ENCODE results near the gene DYRK1B. TPM values are rescaled to one million over a fixed set of nuclear protein-coding genes. Genes with fewer than 3 reads are reported as not detected.

Gene DYRK1B
- total RNA-seq, 1 donor from 2014 or later, result 34.7 TPM

DNA sequence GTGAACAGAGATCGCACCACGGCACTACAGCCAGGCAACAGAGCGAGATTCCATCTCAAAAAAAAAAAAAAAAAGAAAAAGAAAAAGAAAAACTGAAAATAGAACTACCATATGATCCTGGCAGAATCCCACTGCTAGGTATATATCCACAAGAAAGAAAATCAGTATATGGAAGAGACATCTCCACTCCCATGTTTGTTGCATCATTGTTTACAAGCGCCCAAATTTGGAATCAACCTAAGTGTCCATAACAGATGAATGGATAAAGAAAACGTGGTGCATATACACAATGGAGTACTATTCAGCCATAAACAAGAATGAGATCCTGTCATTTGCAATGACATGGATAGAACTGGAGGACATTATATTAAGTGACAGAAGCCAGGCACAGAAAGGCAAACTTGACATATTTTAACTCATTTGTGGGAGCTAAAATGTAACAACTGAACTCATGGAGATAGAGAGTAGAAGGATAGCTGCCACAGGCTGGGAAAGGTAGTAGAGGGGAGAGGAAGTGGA, 26.1 kb downstream of the DYRK1B start:
- TF ChIP-seq, protein P1, sequence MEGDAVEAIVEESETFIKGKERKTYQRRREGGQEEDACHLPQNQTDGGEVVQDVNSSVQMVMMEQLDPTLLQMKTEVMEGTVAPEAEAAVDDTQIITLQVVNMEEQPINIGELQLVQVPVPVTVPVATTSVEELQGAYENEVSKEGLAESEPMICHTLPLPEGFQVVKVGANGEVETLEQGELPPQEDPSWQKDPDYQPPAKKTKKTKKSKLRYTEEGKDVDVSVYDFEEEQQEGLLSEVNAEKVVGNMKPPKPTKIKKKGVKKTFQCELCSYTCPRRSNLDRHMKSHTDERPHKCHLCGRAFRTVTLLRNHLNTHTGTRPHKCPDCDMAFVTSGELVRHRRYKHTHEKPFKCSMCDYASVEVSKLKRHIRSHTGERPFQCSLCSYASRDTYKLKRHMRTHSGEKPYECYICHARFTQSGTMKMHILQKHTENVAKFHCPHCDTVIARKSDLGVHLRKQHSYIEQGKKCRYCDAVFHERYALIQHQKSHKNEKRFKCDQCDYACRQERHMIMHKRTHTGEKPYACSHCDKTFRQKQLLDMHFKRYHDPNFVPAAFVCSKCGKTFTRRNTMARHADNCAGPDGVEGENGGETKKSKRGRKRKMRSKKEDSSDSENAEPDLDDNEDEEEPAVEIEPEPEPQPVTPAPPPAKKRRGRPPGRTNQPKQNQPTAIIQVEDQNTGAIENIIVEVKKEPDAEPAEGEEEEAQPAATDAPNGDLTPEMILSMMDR (IDR thresholded peaks at IDR 0.05), result no peak
- no peaks in the 10 kb centered on the region for H3K36me3 ChIP-seq
- H3K27ac ChIP-seq, result no peak overlapping the region
- H3K4me3 ChIP-seq, result no peak overlapping the region
- H3K9me3 ChIP-seq, result no peaks in the 10 kb centered on the region
- DNase-seq (ENCODE audit: low spot score in 2 of 2), result no peak
- H3K4me1 ChIP-seq, result no peaks in the 10 kb centered on the region
- no peaks in the 10 kb centered on the region for H3K27me3 ChIP-seq
- intact Hi-C loops (cut with DNase I), result no loop called here

DNA sequence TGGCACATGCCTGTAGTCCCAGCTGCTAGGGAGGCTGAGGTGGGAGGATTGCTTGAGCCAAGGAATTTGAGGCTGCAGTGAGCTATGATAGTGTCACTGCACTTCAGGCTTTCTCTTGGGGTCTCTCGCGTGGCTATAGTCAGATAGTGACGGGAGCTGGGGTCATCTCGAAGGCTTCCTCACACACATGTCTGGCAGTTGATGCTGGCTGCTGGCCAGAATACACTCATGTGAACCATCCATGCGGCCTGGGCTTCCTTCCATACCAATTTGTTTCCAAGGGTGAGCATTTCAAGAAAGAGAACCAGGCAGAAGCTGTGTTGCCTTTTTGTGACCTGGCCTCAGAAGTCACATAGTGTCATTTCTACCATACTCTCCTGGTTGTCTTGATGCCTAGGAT, 28.9 kb downstream of the DYRK1B start:
- H3K27me3 ChIP-seq, result no peaks in the 10 kb centered on the region
- no peak overlapping the region for H3K27ac ChIP-seq
- TF ChIP-seq, protein P1 (IDR thresholded peaks at IDR 0.05), result no peak
- H3K36me3 ChIP-seq, result no peaks in the 10 kb centered on the region
- no peak for DNase-seq (ENCODE audit: low spot score in 2 of 2)
- H3K4me3 ChIP-seq, result no peak overlapping the region
- H3K9me3 ChIP-seq, result no peaks in the 10 kb centered on the region
- H3K4me1 ChIP-seq, result no peaks in the 10 kb centered on the region
- intact Hi-C loops (cut with DNase I), result no loop called here

DNA sequence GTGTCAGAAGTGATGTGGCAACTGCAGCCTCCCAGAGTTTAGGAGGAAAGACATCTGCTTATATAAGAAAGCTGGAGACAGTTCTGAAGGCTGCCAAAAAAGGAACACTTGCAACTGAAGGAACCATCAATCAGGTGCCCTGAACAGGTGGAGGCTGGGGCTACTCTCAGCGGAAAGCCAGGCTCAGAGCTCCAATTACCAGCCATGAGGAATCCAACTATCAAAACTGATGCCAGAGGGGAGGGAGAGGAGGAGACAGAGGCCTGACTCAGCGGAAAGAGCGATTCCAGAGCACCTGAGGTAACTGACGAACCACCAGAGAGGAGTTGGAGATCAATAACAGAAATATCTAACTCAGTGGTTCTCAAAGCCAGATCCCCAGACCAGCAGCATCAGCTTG, 31.0 kb downstream of the DYRK1B start:
- Histone ChIP-seq H3K9me3 (no peaks in the 10 kb centered on the region), H3K36me3 (no peaks in the 10 kb centered on the region), H3K27ac (no peak overlapping the region), H3K4me3 (no peak overlapping the region), H3K4me1 (no peaks in the 10 kb centered on the region), H3K27me3 (no peaks in the 10 kb centered on the region)
- intact Hi-C loops (cut with DNase I), result no loop called here
- DNase-seq (ENCODE audit: low spot score in 2 of 2), result no peak
- TF ChIP-seq, protein P1 (IDR thresholded peaks at IDR 0.05), result no peak

DNA sequence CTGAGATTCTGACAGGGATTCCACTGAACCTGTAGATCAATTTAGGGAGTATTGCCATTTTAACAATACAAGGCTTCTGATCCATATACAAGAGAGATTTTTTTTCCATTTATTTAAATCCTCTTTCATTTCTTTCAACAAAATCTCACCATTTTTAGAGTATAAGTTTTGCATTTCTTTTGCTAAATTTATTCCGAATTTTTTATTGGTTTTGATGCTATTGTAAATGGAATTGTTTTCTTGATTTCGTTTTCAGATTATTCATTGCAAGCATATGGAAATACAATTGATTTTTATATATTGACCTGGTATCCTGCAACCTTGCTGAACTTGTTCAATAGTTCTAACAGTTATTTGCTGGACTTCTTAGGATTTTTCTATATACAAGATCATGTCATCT, 36.9 kb downstream of the DYRK1B start:
- no peaks in the 10 kb centered on the region for H3K9me3 ChIP-seq
- H3K4me1 ChIP-seq, result no peaks in the 10 kb centered on the region
- DNase-seq (ENCODE audit: low spot score in 2 of 2), result no peak
- TF ChIP-seq, protein P1 (IDR thresholded peaks at IDR 0.05), result no peak
- no peak overlapping the region for H3K4me3 ChIP-seq
- no peak overlapping the region for H3K27ac ChIP-seq
- H3K27me3 ChIP-seq, result no peaks in the 10 kb centered on the region
- no peaks in the 10 kb centered on the region for H3K36me3 ChIP-seq
- intact Hi-C loops (cut with DNase I), result no loop called here

DNA sequence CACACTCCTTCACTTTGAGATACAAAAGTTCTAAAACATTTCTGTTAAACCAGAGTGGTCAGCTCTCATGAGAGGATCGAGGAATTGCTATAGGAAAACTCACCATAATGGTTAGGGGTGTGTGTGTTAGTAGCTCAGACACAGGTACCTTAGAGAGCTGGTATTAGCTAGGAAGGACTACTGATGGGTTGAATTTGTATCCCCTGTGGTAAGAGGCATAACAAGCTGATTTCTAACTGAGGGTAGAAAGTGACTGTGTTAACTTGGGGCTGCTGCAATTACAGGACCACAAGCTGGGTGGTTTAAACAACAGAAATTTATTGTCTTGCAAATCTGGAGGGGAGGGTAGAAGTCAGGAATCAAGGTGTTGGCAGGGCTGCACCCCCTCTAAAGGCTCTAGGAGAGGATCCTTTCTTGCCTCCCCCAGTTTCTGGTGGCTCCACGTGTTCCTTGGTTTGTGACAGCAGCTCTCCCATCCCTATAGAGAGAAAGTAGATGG, 37.9 kb downstream of the DYRK1B start:
- Histone ChIP-seq H3K4me1 (no peaks in the 10 kb centered on the region), H3K4me3 (no peak overlapping the region), H3K27ac (no peak overlapping the region), H3K27me3 (no peaks in the 10 kb centered on the region), H3K36me3 (no peaks in the 10 kb centered on the region), H3K9me3 (no peaks in the 10 kb centered on the region)
- no peak for DNase-seq (ENCODE audit: low spot score in 2 of 2)
- intact Hi-C loops (cut with DNase I), result no loop called here
- TF ChIP-seq, protein P1 (IDR thresholded peaks at IDR 0.05), result no peak

DNA sequence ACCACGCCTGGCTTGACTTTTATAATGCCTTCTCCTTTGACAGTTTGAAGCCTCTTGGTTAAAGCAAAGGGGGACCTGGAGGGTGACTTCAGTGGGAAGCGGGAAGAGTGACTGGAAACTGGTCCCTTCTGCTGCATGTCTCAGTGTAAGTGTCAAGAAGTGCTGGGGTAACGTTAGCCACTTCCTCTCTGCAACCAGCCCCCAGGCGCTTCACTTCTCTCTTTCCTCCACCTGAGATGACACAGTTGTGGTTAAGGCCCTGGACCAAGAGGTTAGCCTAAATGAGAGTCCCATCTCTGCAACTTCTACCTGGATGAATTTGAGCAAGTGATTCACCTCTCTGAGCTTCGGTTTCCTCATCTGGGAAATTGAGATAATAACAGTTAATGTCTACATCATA, 39.0 kb downstream of the DYRK1B start:
- Histone ChIP-seq H3K27me3 (no peaks in the 10 kb centered on the region), H3K9me3 (no peaks in the 10 kb centered on the region), H3K27ac (no peak overlapping the region), H3K36me3 (no peaks in the 10 kb centered on the region), H3K4me1 (no peaks in the 10 kb centered on the region), H3K4me3 (no peak overlapping the region)
- intact Hi-C loops (cut with DNase I), result no loop called here
- no peak for DNase-seq (ENCODE audit: low spot score in 2 of 2)
- TF ChIP-seq, protein P1 (IDR thresholded peaks at IDR 0.05), result no peak
